ENCODE data around the gene SPAG4. TPM values are rescaled to one million over a fixed set of nuclear protein-coding genes. Genes with fewer than 3 reads are reported as not detected.
A peak's percentile ranks its signal among the peaks of the same experiment; 100 is the strongest.

SPAG4 gene
- total and polyA plus RNA-seq, 2 donors, result 0.85 to 4.4 TPM

GRCh38 chr20:35595901-35596300 lies 19.7 kb upstream of the SPAG4 start:
- Histone ChIP-seq H3K4me3 (ENCODE audit: low read length in 2 of 2) (no peak overlapping the region), H3K27me3 (ENCODE audit: control insufficient read depth in 2 of 2, insufficient read depth in 1 of 2, low read length in 1 of 2) (peaks cover 18 to 51% of the 10 kb centered on the region in 2 donors), H3K9me3 (ENCODE audit: control insufficient read depth in 2 of 2, insufficient read depth in 1 of 2, low read length in 1 of 2) (peaks cover 0 to 6% of the 10 kb centered on the region in 2 donors), H3K36me3 (ENCODE audit: control insufficient read depth in 2 of 2, insufficient read depth in 2 of 2, low read length in 1 of 2) (no peaks in the 10 kb centered on the region), H3K27ac (ENCODE audit: low read depth in 1 of 2, low read length in 1 of 2) (no peak overlapping the region), H3K4me1 (ENCODE audit: control insufficient read depth in 2 of 2, insufficient read depth in 2 of 2, low read length in 2 of 2) (peaks cover 3 to 5% of the 10 kb centered on the region in 2 donors)
- DNase-seq (ENCODE audit: low read depth in 6 of 9, low spot score in 9 of 9), result no peak
- WGBS, result 94% methylated on average over 7 of the region's 7 CpGs

GRCh38 chr20:35597186-35597585 lies 18.4 kb upstream of the SPAG4 start:
- H3K4me1 ChIP-seq (ENCODE audit: control insufficient read depth in 2 of 2, insufficient read depth in 2 of 2, low read length in 2 of 2), result peaks cover 9 to 14% of the 10 kb centered on the region in 2 donors
- no peaks in the 10 kb centered on the region for H3K36me3 ChIP-seq (ENCODE audit: control insufficient read depth in 2 of 2, insufficient read depth in 2 of 2, low read length in 1 of 2)
- H3K27me3 ChIP-seq (ENCODE audit: control insufficient read depth in 2 of 2, insufficient read depth in 1 of 2, low read length in 1 of 2), result peaks cover 30 to 64% of the 10 kb centered on the region in 2 donors
- H3K9me3 ChIP-seq (ENCODE audit: control insufficient read depth in 2 of 2, insufficient read depth in 1 of 2, low read length in 1 of 2), result peaks cover 0 to 11% of the 10 kb centered on the region in 2 donors
- H3K4me3 ChIP-seq (ENCODE audit: low read length in 2 of 2), result no peak overlapping the region
- no peak for DNase-seq (ENCODE audit: low read depth in 6 of 9, low spot score in 9 of 9)
- WGBS, result 97% methylated on average over 2 of the region's 2 CpGs
- no peak overlapping the region for H3K27ac ChIP-seq (ENCODE audit: low read depth in 1 of 2, low read length in 1 of 2)

- no peak for DNase-seq (ENCODE audit: low read depth in 6 of 9, low spot score in 9 of 9)
- Histone ChIP-seq H3K27me3 (ENCODE audit: control insufficient read depth in 2 of 2, insufficient read depth in 1 of 2, low read length in 1 of 2) (peaks cover 36 to 77% of the 10 kb centered on the region in 2 donors), H3K4me1 (ENCODE audit: control insufficient read depth in 2 of 2, insufficient read depth in 2 of 2, low read length in 2 of 2) (peaks cover 9 to 14% of the 10 kb centered on the region in 2 donors), H3K27ac (ENCODE audit: low read depth in 1 of 2, low read length in 1 of 2) (no peak overlapping the region), H3K4me3 (ENCODE audit: low read length in 2 of 2) (no peak overlapping the region), H3K36me3 (ENCODE audit: control insufficient read depth in 2 of 2, insufficient read depth in 2 of 2, low read length in 1 of 2) (no peaks in the 10 kb centered on the region), H3K9me3 (ENCODE audit: control insufficient read depth in 2 of 2, insufficient read depth in 1 of 2, low read length in 1 of 2) (peaks cover 0 to 11% of the 10 kb centered on the region in 2 donors)
- 88% methylated on average over 7 of the region's 7 CpGs for WGBS
These were observed 17.2 kb upstream of the SPAG4 start for GRCh38 chr20:35598476-35598875.

- Histone ChIP-seq H3K4me1 (ENCODE audit: control insufficient read depth in 2 of 2, insufficient read depth in 2 of 2, low read length in 2 of 2) (peaks cover 9 to 14% of the 10 kb centered on the region in 2 donors), H3K36me3 (ENCODE audit: control insufficient read depth in 2 of 2, insufficient read depth in 2 of 2, low read length in 1 of 2) (no peaks in the 10 kb centered on the region), H3K4me3 (ENCODE audit: low read length in 2 of 2) (no peak overlapping the region), H3K27ac (ENCODE audit: low read depth in 1 of 2, low read length in 1 of 2) (no peak overlapping the region), H3K27me3 (ENCODE audit: control insufficient read depth in 2 of 2, insufficient read depth in 1 of 2, low read length in 1 of 2) (peaks cover 36 to 83% of the 10 kb centered on the region in 2 donors), H3K9me3 (ENCODE audit: control insufficient read depth in 2 of 2, insufficient read depth in 1 of 2, low read length in 1 of 2) (peaks cover 0 to 11% of the 10 kb centered on the region in 2 donors)
- DNase-seq (ENCODE audit: low read depth in 6 of 9, low spot score in 9 of 9), result no peak
- 89% methylated on average over 22 of the region's 22 CpGs for WGBS
These were observed 16.5 kb upstream of the SPAG4 start for GRCh38 chr20:35598899-35599775.

GRCh38 chr20:35599776-35600120 lies 15.9 kb upstream of the SPAG4 start:
- 98% methylated on average over 9 of the region's 9 CpGs for WGBS
- Histone ChIP-seq H3K27me3 (ENCODE audit: control insufficient read depth in 2 of 2, insufficient read depth in 1 of 2, low read length in 1 of 2) (peaks cover 36 to 87% of the 10 kb centered on the region in 2 donors), H3K36me3 (ENCODE audit: control insufficient read depth in 2 of 2, insufficient read depth in 2 of 2, low read length in 1 of 2) (no peaks in the 10 kb centered on the region), H3K4me3 (ENCODE audit: low read length in 2 of 2) (no peak overlapping the region), H3K9me3 (ENCODE audit: control insufficient read depth in 2 of 2, insufficient read depth in 1 of 2, low read length in 1 of 2) (peaks cover 0 to 11% of the 10 kb centered on the region in 2 donors), H3K4me1 (ENCODE audit: control insufficient read depth in 2 of 2, insufficient read depth in 2 of 2, low read length in 2 of 2) (peaks cover 9 to 14% of the 10 kb centered on the region in 2 donors), H3K27ac (ENCODE audit: low read depth in 1 of 2, low read length in 1 of 2) (no peak overlapping the region)
- no peak for DNase-seq (ENCODE audit: low read depth in 6 of 9, low spot score in 9 of 9)

- H3K9me3 ChIP-seq (ENCODE audit: control insufficient read depth in 2 of 2, insufficient read depth in 1 of 2, low read length in 1 of 2), result peaks cover 0 to 11% of the 10 kb centered on the region in 2 donors
- peaks cover 36 to 85% of the 10 kb centered on the region in 2 donors for H3K27me3 ChIP-seq (ENCODE audit: control insufficient read depth in 2 of 2, insufficient read depth in 1 of 2, low read length in 1 of 2)
- WGBS, result 30% methylated on average over 34 of the region's 34 CpGs
- no peak for DNase-seq (ENCODE audit: low read depth in 6 of 9, low spot score in 9 of 9)
- peaks cover 9 to 14% of the 10 kb centered on the region in 2 donors for H3K4me1 ChIP-seq (ENCODE audit: control insufficient read depth in 2 of 2, insufficient read depth in 2 of 2, low read length in 2 of 2)
- H3K27ac ChIP-seq (ENCODE audit: low read depth in 1 of 2, low read length in 1 of 2), result no peak overlapping the region
- no peaks in the 10 kb centered on the region for H3K36me3 ChIP-seq (ENCODE audit: control insufficient read depth in 2 of 2, insufficient read depth in 2 of 2, low read length in 1 of 2)
- peak overlapping the region in 1 of 2 donors; percentile 57 for H3K4me3 ChIP-seq (ENCODE audit: low read length in 2 of 2)
These were observed 15.2 kb upstream of the SPAG4 start for GRCh38 chr20:35600176-35600992.

GRCh38 chr20:35600993-35601973 lies 14.3 kb upstream of the SPAG4 start:
- DNase-seq (ENCODE audit: low read depth in 6 of 9, low spot score in 9 of 9), result peak in 7 of 9 donors; percentile 48 to 87 (median 73)
- Histone ChIP-seq H3K27ac (ENCODE audit: low read depth in 1 of 2, low read length in 1 of 2) (no peak overlapping the region), H3K36me3 (ENCODE audit: control insufficient read depth in 2 of 2, insufficient read depth in 2 of 2, low read length in 1 of 2) (no peaks in the 10 kb centered on the region), H3K27me3 (ENCODE audit: control insufficient read depth in 2 of 2, insufficient read depth in 1 of 2, low read length in 1 of 2) (peaks cover 36 to 77% of the 10 kb centered on the region in 2 donors), H3K4me3 (ENCODE audit: low read length in 2 of 2) (peak overlapping the region; percentile 18 to 57), H3K9me3 (ENCODE audit: control insufficient read depth in 2 of 2, insufficient read depth in 1 of 2, low read length in 1 of 2) (peaks cover 0 to 11% of the 10 kb centered on the region in 2 donors), H3K4me1 (ENCODE audit: control insufficient read depth in 2 of 2, insufficient read depth in 2 of 2, low read length in 2 of 2) (peaks cover 9 to 14% of the 10 kb centered on the region in 2 donors)
- WGBS, result 2% methylated on average over 103 of the region's 103 CpGs

GRCh38 chr20:35601990-35602389 lies 13.6 kb upstream of the SPAG4 start:
- Histone ChIP-seq H3K4me1 (ENCODE audit: control insufficient read depth in 2 of 2, insufficient read depth in 2 of 2, low read length in 2 of 2) (peaks cover 9 to 14% of the 10 kb centered on the region in 2 donors), H3K36me3 (ENCODE audit: control insufficient read depth in 2 of 2, insufficient read depth in 2 of 2, low read length in 1 of 2) (no peaks in the 10 kb centered on the region), H3K9me3 (ENCODE audit: control insufficient read depth in 2 of 2, insufficient read depth in 1 of 2, low read length in 1 of 2) (peaks cover 0 to 11% of the 10 kb centered on the region in 2 donors), H3K27ac (ENCODE audit: low read depth in 1 of 2, low read length in 1 of 2) (no peak overlapping the region), H3K4me3 (ENCODE audit: low read length in 2 of 2) (peak overlapping the region in 1 of 2 donors; percentile 57), H3K27me3 (ENCODE audit: control insufficient read depth in 2 of 2, insufficient read depth in 1 of 2, low read length in 1 of 2) (peaks cover 36 to 75% of the 10 kb centered on the region in 2 donors)
- DNase-seq (ENCODE audit: low read depth in 6 of 9, low spot score in 9 of 9), result no peak
- 39% methylated on average over 30 of the region's 30 CpGs for WGBS
